ENCODE measurements around the gene SOX5.
"Not testable (repeated sequence)": the region's sequence is repeated elsewhere in the genome, so short reads cannot be mapped to it uniquely, and the experiment has no call there.

The SOX5 gene

GRCh38 chr12:23824358-23824757 lies 125.1 kb downstream of the SOX5 start:
- TF ChIP-seq CTBP1 (IDR thresholded peaks at IDR 0.05; ENCODE audit: borderline replicate concordance) (no peak), L3MBTL2 (conservative IDR thresholded peaks at IDR 0.05) (no peak), FOXK2 (IDR thresholded peaks at IDR 0.05) (no peak), BHLHE40 (IDR thresholded peaks at IDR 0.05; ENCODE audit: borderline replicate concordance) (no peak)
- no peak for DNase-seq (ENCODE audit: extremely low spot score)
- ChIA-PET POLR2A (no interaction called here), CTCF (no interaction called here)

DNA sequence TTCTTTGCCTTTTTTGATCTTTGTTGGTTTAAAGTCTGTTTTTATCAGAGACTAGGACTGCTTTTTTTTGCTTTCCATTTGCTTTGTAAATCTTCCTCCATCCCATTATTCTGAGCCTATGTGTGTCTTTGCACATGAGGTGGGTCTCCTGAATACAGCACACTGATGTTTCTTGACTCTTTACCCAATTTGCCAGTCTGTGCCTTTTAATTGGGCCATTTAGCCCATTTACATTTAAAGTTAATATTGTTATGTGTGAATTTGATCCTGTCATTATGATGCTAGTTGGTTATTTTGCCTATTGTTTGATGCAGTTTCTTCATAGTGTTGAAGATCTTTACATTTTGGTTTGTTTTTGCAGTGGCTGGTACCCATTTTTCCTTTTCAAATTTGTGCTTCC lies 126.6 kb downstream of the SOX5 start:
- DNase-seq (ENCODE audit: extremely low spot score); POLR2A ChIA-PET: not testable (repeated sequence)
- CTCF ChIA-PET, result interaction anchor here (0.6 kb wide), 1 partner anchor 11 kb away, joined by 3 read pairs; no protein-coding TSS in a partner anchor

- no peak for DNase-seq (ENCODE audit: extremely low spot score)
- POLR2A ChIA-PET, result no interaction called here
- TF ChIP-seq L3MBTL2 (conservative IDR thresholded peaks at IDR 0.05) (no peak), FOXK2 (IDR thresholded peaks at IDR 0.05) (no peak), LEF1 (IDR thresholded peaks at IDR 0.05; ENCODE audit: borderline replicate concordance) (no peak), ZNF384 (IDR thresholded peaks at IDR 0.05) (no peak), FOXM1 (IDR thresholded peaks at IDR 0.05; ENCODE audit: borderline replicate concordance) (no peak), TARDBP (IDR thresholded peaks at IDR 0.05) (no peak), BHLHE40 (IDR thresholded peaks at IDR 0.05; ENCODE audit: borderline replicate concordance) (no peak), ARNT (IDR thresholded peaks at IDR 0.05) (no peak), HDGF (IDR thresholded peaks at IDR 0.05; ENCODE audit: borderline replicate concordance) (no peak), SUZ12 (IDR thresholded peaks at IDR 0.05) (no peak)
- CTCF ChIA-PET, result no interaction called here
Measured at GRCh38 chr12:23817345-23817744, 132.1 kb downstream of the SOX5 start.

GRCh38 chr12:23816394-23816851 lies 133.0 kb downstream of the SOX5 start:
- no peak for DNase-seq (ENCODE audit: extremely low spot score)
- CTCF ChIA-PET, result no interaction called here
- TF ChIP-seq LEF1 (IDR thresholded peaks at IDR 0.05; ENCODE audit: borderline replicate concordance), result no peak
- no peak for TF ChIP-seq FOXM1 (IDR thresholded peaks at IDR 0.05; ENCODE audit: borderline replicate concordance)
- no peak for TF ChIP-seq ARNT (IDR thresholded peaks at IDR 0.05)
- TF ChIP-seq FOXK2 (IDR thresholded peaks at IDR 0.05), result no peak
- no peak for TF ChIP-seq HDGF (IDR thresholded peaks at IDR 0.05; ENCODE audit: borderline replicate concordance)
- TF ChIP-seq FOXA1 (IDR thresholded peaks at IDR 0.05), result no peak
- TF ChIP-seq BHLHE40 (IDR thresholded peaks at IDR 0.05; ENCODE audit: borderline replicate concordance), result no peak
- no peak for TF ChIP-seq ELF4 (IDR thresholded peaks at IDR 0.05)
- TF ChIP-seq L3MBTL2 (conservative IDR thresholded peaks at IDR 0.05), result no peak
- TF ChIP-seq, protein P1, sequence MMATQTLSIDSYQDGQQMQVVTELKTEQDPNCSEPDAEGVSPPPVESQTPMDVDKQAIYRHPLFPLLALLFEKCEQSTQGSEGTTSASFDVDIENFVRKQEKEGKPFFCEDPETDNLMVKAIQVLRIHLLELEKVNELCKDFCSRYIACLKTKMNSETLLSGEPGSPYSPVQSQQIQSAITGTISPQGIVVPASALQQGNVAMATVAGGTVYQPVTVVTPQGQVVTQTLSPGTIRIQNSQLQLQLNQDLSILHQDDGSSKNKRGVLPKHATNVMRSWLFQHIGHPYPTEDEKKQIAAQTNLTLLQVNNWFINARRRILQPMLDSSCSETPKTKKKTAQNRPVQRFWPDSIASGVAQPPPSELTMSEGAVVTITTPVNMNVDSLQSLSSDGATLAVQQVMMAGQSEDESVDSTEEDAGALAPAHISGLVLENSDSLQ (IDR thresholded peaks at IDR 0.05), result no peak
- TF ChIP-seq TARDBP (IDR thresholded peaks at IDR 0.05), result no peak
- TF ChIP-seq ZNF384 (IDR thresholded peaks at IDR 0.05), result no peak
- TF ChIP-seq NFRKB (IDR thresholded peaks at IDR 0.05), result no peak
- no peak for TF ChIP-seq SP1 (IDR thresholded peaks at IDR 0.05)
- TF ChIP-seq CTBP1 (IDR thresholded peaks at IDR 0.05; ENCODE audit: borderline replicate concordance), result no peak
- no peak for TF ChIP-seq SUZ12 (IDR thresholded peaks at IDR 0.05)
- POLR2A ChIA-PET, result no interaction called here

GRCh38 chr12:23815810-23816209 lies 133.7 kb downstream of the SOX5 start:
- TF ChIP-seq ARNT (IDR thresholded peaks at IDR 0.05), result no peak
- TF ChIP-seq FOXA1 (IDR thresholded peaks at IDR 0.05), result no peak
- no peak for TF ChIP-seq HDGF (IDR thresholded peaks at IDR 0.05; ENCODE audit: borderline replicate concordance)
- TF ChIP-seq L3MBTL2 (conservative IDR thresholded peaks at IDR 0.05), result no peak
- TF ChIP-seq, protein P1 (IDR thresholded peaks at IDR 0.05), result no peak
- TF ChIP-seq FOXK2 (IDR thresholded peaks at IDR 0.05), result no peak
- no peak for TF ChIP-seq SUZ12 (IDR thresholded peaks at IDR 0.05)
- no peak for TF ChIP-seq ZNF384 (IDR thresholded peaks at IDR 0.05)
- no peak for TF ChIP-seq CTBP1 (IDR thresholded peaks at IDR 0.05; ENCODE audit: borderline replicate concordance)
- no peak for TF ChIP-seq TARDBP (IDR thresholded peaks at IDR 0.05)
- TF ChIP-seq BHLHE40 (IDR thresholded peaks at IDR 0.05; ENCODE audit: borderline replicate concordance), result no peak
- TF ChIP-seq ELF4 (IDR thresholded peaks at IDR 0.05), result no peak
- no peak for TF ChIP-seq SP1 (IDR thresholded peaks at IDR 0.05)
- no peak for TF ChIP-seq LEF1 (IDR thresholded peaks at IDR 0.05; ENCODE audit: borderline replicate concordance)
- no peak for TF ChIP-seq FOXM1 (IDR thresholded peaks at IDR 0.05; ENCODE audit: borderline replicate concordance)
- TF ChIP-seq NFRKB (IDR thresholded peaks at IDR 0.05), result no peak
- ChIA-PET POLR2A (no interaction called here), CTCF (no interaction called here)
- DNase-seq (ENCODE audit: extremely low spot score), result no peak

GRCh38 chr12:23813206-23813605 lies 136.3 kb downstream of the SOX5 start:
- ChIA-PET POLR2A (no interaction called here), CTCF (no interaction called here)
- no peak for DNase-seq (ENCODE audit: extremely low spot score)
- TF ChIP-seq SUZ12 (IDR thresholded peaks at IDR 0.05), result no peak
- TF ChIP-seq ELF4 (IDR thresholded peaks at IDR 0.05), result no peak
- no peak for TF ChIP-seq FOXA1 (IDR thresholded peaks at IDR 0.05)
- no peak for TF ChIP-seq FOXM1 (IDR thresholded peaks at IDR 0.05; ENCODE audit: borderline replicate concordance)
- no peak for TF ChIP-seq LEF1 (IDR thresholded peaks at IDR 0.05; ENCODE audit: borderline replicate concordance)
- TF ChIP-seq NFRKB (IDR thresholded peaks at IDR 0.05), result no peak
- TF ChIP-seq ZNF384 (IDR thresholded peaks at IDR 0.05), result no peak
- TF ChIP-seq, protein P1 (IDR thresholded peaks at IDR 0.05), result no peak
